NCI-H524 (cell line): ENCODE data around the gene FHL1.
"Not testable (repeated sequence)": the region's sequence is repeated elsewhere in the genome, so short reads cannot be mapped to it uniquely, and the experiment has no call there.

Source experiments
- DNase-seq, 2 experiments: peaks; one replicate each; lab custom pipeline; 2025; lab: John Stamatoyannopoulos, UW

The FHL1 gene

GRCh38 chrX:136147315-136147901 lies at the start of gene FHL1:
Gene FHL1, plus strand, starts transcription at chrX:136147533.
- peak; percentile 37 to 68 for DNase-seq

GRCh38 chrX:136097871-136098805 lies 49.2 kb upstream of the FHL1 start:
- no peak for DNase-seq

GRCh38 chrX:136104936-136105335 lies 42.4 kb upstream of the FHL1 start:
- DNase-seq, result no peak

DNA sequence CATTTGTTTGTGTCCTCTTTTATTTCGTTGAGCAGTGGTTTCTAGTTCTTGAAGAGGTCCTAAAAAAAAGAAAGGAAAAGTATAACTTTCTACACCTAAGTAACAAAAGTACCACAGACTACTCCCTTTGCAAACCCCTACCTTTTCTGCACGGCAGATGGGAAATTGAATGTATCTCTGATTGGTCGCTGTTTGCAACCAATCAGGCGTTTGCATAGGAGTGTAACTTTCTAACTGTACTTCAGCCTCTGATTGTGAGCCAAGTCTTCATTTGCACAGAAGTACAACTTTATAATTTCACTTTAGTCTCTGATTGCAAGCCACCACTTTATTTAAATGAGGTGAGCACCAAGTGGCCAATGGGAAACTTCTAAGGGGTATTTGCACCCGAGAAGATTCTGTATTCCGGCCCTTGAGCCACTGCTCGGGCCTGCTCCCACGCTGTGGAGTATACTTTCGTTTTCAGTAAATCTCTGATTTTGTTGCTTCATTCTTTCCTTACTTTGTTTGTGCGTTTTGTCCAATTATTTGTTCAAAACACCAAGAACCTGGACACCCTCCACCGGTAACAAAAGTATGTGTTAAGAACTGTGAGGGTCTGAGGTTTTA lies 40.3 kb upstream of the FHL1 start:
- DNase-seq, result no peak

DNA sequence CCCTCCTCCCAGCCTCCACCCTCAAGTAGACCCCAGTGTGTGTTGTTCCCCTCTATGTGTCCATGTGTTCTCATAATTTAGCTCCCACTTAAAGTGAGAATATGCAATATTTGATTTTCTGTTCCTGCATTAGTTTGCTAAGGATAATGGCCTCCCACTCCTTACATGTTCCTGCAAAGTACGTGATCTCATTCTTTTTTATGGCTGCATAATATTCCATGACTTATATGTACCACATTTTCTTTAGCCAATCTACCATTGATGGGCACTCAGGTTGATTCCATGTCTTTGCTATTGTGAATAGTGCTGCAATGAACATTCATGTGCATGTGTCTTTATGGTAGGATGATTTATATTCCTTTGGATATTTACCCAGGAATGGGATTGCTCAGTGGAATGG lies 38.4 kb upstream of the FHL1 start:
- not testable (repeated sequence) for DNase-seq

DNA sequence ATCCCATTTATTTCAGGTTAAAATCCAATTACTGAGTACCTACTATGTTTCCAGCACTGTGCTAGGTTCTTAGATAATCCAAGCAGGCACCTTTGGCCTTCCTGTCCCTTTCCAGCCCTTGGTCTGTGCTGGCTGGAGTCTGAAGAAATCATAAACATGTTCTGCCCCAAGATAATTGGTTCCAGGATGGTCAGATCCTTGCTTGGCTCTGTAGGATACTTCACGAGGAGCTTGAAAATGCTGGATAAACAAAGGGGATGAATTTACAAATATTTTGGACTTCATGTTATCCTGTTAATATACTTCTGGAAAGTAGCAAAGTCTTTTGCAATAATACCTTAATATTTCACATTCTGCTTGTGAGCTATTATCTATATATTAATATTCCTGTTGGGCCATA lies 35.0 kb upstream of the FHL1 start:
- DNase-seq, result no peak

DNA sequence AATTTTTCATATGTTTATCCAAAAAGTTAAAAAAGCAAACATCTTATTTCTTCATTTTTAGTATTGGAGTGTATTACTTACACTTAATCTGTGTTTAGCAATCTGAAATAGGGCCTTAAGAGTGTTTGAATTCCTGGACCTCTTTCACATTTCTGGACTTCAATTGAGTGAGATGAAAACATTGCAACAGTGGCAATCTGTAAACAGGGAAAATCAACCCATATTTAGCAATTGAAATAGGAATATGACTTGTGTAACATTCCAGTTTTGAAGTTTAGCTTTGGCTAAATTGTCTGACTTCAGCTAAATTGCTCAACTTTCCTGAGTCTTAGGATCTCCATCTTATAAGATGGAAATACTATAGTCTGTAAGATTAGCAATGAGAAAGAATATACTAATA lies 34.6 kb upstream of the FHL1 start:
- DNase-seq, result no peak

DNA sequence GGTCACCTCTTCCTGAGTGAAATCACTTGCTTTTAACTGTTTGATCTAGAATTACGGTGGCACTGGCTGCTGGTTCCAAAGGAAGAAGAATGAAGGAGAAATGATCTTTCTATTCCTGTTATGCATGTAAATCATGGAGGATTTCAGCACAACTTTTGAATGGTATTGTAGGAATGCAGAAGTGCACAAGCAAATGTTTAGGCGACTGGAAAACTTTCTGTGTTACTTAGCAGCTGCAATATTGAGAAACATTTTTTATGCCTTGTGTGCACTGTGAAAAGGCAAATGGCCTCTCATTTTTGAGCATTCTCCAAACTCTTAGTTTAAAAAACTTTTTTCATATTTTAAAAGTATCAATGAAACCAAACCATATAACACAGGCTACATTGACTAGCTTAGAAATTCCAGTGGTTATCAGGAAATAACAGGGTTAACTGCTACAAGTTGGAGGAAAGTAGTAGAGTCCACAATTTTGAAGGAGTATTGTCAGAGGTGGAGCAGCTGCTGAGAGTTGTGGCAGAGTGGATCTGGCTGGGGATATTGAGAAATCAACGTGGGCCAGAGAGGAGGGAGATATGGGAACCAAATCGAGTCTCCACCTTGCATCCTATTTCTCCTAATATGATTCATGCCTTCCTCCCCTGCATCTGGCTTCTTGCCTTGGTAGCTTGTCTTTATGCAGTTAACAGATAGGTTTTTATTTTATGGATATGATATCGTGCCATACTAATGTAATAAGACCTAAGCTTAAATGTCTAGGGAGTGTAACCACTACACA lies 32.0 kb upstream of the FHL1 start:
- DNase-seq, result no peak

DNA sequence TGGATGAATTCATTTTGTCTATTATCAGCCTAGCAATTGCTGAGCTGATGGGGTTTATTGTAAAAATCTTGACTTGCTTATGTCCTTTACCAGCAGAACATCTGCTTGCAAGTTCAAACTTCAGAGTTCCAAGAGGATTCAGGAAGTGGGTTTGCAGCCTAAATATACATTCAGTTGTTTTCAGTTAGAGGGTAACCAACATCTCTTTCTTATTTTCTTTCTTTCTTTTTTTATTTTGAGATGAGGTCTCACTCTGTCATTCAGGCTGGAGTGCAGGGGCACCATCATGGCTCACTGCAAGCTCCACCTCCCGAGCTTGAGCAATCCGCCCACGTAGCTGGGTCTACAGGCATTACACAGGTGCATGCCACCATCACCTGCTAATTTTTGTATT lies 31.4 kb upstream of the FHL1 start:
- DNase-seq, result no peak

GRCh38 chrX:136121788-136122187 lies 25.5 kb upstream of the FHL1 start:
- DNase-seq, result no peak

DNA sequence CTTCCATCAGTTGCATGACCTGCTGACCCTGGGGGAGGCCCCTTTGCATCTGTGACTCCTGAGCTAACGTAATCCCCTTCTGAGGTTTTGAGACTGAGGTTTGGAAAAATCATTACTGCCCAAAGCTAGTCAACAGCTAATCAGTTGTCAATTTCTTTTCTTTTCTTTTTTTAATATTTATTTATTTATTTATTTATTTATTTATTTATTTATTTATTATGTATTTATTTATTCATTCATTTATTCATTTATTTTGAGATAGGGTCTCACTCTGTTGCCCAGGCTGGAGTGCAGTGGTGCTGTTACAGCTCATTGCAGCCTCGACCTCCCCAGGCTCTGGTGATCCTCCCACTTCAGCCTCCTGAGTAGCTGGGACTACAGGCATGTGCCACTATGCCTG lies 25.1 kb upstream of the FHL1 start:
- DNase-seq, result no peak

DNA sequence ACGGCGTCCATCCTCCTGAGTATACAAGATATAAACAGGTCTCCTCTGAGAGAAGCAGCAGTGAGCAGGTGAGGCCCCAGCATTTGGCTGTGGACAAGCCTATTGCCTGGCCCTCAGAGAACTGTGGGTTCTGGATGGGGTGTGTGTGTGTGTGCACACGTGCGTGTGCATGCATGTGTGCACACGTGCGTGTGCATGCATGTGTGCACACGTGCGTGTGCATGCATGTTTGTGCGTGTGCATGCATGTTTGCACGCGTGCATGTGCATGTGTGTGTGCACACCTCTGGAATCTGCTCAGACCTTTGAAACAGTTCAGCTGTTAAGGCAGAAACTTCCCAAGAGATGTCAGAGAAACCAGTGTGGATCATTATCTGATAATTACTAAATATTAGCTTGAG lies 22.2 kb upstream of the FHL1 start:
- DNase-seq, result no peak

DNA sequence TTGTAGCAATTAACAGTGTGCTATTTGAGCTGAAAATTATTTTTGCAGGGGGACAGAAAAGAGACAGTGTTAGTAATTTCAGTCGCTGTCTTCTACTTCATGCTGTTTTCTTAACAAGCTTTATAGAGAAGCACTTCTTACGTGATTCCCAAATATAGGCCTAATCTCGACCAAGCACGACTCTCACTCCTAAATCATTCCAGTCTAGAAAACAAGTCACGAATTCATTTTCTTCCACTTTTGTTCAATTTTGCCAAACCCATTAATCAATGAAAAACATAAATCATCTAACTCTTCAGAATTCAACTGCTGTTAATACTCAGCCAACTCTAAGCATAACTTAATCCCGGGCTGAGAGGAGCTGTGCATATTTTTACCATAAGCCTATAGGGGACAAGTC lies 21.0 kb upstream of the FHL1 start:
- no peak for DNase-seq

GRCh38 chrX:136126872-136127406 lies 20.4 kb upstream of the FHL1 start:
- DNase-seq, result no peak

DNA sequence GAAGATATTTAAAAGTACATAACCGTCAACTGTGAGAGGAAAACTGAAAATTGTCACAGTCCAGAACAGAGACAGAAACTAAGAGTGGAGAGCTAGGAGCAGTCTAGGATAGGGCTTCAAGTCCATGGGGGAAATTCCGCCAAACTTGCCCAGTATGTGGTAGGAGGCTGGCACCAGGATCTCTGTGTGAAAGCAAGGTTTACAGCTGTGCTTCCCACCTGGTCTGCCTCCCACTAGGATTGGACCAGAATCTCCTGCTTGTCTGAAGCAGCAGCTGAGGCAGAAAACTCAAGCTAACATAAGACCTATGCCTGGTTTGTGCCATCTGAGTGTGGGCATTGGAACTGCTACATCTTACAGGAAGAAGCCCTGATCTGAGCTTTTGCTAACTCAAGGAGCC lies 18.6 kb upstream of the FHL1 start:
- no peak for DNase-seq

- DNase-seq, result no peak
Measured at GRCh38 chrX:136130931-136131833, 16.2 kb upstream of the FHL1 start.

DNA sequence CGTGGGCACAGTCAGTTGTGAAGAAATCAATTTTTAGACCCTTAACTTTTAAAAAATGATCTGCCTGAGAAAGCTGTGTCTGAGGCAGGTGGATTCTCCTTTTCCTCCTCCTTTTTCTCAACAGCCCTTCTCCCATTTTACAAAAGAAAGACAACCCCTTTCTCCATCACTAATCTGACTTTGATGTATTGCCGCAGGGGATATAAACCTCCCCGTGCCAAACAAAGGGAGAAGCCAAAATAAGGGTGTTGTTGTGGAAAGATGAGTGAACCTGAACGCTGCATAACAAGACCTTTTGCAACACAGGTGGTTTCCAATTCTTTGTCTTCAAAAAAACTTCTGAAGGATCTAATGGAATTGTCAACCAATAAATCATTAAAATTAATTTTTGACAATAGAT lies 8.4 kb upstream of the FHL1 start:
- DNase-seq, result no peak

- DNase-seq, result no peak
Measured at GRCh38 chrX:136141569-136141968, 5.8 kb upstream of the FHL1 start.

DNA sequence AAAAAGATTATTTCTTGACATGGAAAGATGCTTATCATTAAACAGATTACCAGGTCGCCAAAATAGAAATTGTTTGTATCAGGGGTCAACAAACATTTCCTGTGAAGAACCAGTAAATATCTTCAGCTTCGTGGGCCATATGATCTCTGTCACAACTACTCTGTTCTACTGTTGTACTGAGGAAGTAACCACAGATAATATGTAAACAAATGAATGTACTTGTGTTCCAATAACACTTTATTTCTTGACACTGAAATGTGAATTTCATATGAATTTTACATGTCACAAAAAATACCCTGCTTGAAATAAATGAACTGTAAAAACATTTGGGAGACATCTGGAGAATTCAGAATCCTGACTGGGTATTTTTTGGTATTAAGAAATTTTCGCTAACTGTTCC lies 4.7 kb upstream of the FHL1 start:
- no peak for DNase-seq

- DNase-seq, result no peak
Measured at GRCh38 chrX:136143711-136144110, 3.6 kb upstream of the FHL1 start.
